Measurements from ENCODE around the gene POMP.

- TF ChIP-seq CTCF (IDR thresholded peaks at IDR 0.05; ENCODE audit: low read depth, low read length, missing input control) (no peak), GABPA (IDR thresholded peaks at IDR 0.05 in 1 of 2, conservative IDR thresholded peaks at IDR 0.05 in 1 of 2) (no peak), FOXA1 (IDR thresholded peaks at IDR 0.05) (no peak), ZBTB33 (IDR thresholded peaks at IDR 0.05) (no peak), RXRA (IDR thresholded peaks at IDR 0.05) (no peak), RAD21 (IDR thresholded peaks at IDR 0.05) (no peak), JUND (IDR thresholded peaks at IDR 0.05) (no peak), REST (IDR thresholded peaks at IDR 0.05) (no peak), NR2F2 (IDR thresholded peaks at IDR 0.05) (no peak), TAF1 (conservative IDR thresholded peaks at IDR 0.05) (no peak), SP1 (IDR thresholded peaks at IDR 0.05) (no peak)
These were observed 8.6 kb upstream of the POMP start for GRCh38 chr13:28650284-28650683.
